T-helper 1 cell treated with Interleukin-12 subunit alpha and Interleukin-12 subunit beta and Interleukin-4 antibody, amounts not matched to agents 30 μg/mL and 1 μg/mL, for 36 hours (primary cell): ENCODE data around the gene ALDOC.
A peak's percentile ranks its signal among the peaks of the same experiment; 100 is the strongest.

Source experiments
- H3K27ac Mint-ChIP-seq: one replicate; pipeline ENCODE4 v1.8.0; 2021; ENCODE audit warnings: mild to moderate bottlenecking, mixed read lengths
- H3K27me3 Mint-ChIP-seq: one replicate; pipeline ENCODE4 v1.8.0; 2021; ENCODE audit warnings: low read depth, mixed read lengths
- H3K36me3 Mint-ChIP-seq: one replicate; pipeline ENCODE4 v1.8.0; 2021; ENCODE audit warnings: low read depth, mixed read lengths
- H3K4me1 Mint-ChIP-seq: one replicate; pipeline ENCODE4 v1.8.0; 2021; ENCODE audit warnings: low read depth, mixed read lengths
- H3K4me3 Mint-ChIP-seq: one replicate; pipeline ENCODE4 v1.8.0; 2021; ENCODE audit warnings: mild to moderate bottlenecking, moderate library complexity, mixed read lengths
- H3K9me3 Mint-ChIP-seq: one replicate; pipeline ENCODE4 v1.8.0; 2021; ENCODE audit warnings: mixed read lengths

ALDOC gene

GRCh38 chr17:28552176-28552999, 24.3 kb downstream of the ALDOC start, which contains the start of gene UNC119:
Gene UNC119, minus strand, starts transcription at chr17:28552624. Its CDS starts 67 bp downstream, at chr17:28552557.
- H3K4me3 Mint-ChIP-seq, result peak within 1 kb of the TSS; percentile 94
- H3K4me1 Mint-ChIP-seq, result peaks cover 49% of the 10 kb centered on the region
- H3K9me3 Mint-ChIP-seq, result no peaks in the 10 kb centered on the region
- H3K27me3 Mint-ChIP-seq, result no peaks in the 10 kb centered on the region
- H3K36me3 Mint-ChIP-seq, result peaks cover 42% of the 10 kb centered on the region
- H3K27ac Mint-ChIP-seq, result peak within 1 kb of the TSS; percentile 98

DNA sequence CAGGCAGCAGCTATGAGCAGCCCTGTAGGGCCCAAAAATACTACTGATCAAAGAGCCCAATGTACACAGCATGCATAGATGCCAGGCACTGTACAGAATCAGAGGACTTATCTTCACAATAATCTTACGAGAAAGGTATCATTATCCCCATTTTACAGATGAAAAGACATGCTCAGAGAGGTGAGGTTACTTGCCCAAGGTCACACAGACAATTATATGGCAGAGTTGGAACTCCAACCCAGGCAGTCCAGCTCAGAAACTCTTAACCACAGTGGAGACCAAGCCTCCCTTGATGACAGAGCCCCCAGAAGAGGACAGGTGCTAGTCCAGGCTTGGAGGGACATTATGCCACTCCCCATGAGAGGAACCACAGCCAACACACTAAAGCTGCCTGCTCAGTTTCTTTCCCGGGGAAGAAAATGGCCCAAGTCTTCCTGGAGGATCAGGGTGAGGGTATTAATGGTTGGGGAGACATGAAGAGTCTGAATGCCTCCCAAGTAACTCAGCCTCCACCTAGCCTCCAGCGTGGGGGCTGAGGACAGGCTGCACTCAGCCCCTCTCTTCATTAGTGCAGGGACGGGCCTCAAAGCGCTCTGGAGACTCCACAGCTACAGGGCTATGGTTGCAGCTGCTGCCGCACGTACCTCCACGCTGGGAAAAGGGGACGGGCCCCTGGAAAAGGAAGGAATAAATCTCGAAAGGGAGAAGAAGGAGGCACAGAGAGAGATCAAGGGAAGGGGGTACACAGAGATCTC, 25.1 kb downstream of the ALDOC start:
- Mint-ChIP-seq H3K4me3 (peak overlapping the region; percentile 94), H3K27me3 (no peaks in the 10 kb centered on the region), H3K27ac (peak overlapping the region; percentile 98), H3K36me3 (peaks cover 39% of the 10 kb centered on the region), H3K9me3 (no peaks in the 10 kb centered on the region), H3K4me1 (peaks cover 49% of the 10 kb centered on the region)

DNA sequence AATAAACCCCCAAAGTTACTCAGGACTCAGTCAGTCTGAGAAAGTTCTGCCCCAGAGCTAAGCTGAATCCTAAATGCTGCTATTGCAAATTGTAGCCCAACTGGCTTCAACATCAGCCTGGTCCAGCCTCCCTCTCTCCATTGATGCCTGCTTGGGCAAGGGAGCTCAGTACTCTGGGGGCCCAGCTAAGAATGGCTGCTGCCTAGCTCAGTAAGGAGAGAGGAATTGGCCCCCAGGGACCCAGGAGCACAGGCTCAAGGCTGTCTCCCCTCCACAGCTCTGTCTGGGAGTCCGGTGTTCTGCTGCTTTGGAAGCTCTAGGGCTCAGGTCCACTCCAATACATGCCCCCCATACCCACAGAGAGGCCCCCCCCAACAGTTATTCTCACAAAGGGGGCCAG, 25.8 kb downstream of the ALDOC start:
- Mint-ChIP-seq H3K4me1 (peaks cover 49% of the 10 kb centered on the region), H3K4me3 (peak overlapping the region; percentile 94), H3K27me3 (no peaks in the 10 kb centered on the region), H3K9me3 (no peaks in the 10 kb centered on the region), H3K36me3 (peaks cover 34% of the 10 kb centered on the region), H3K27ac (peak overlapping the region; percentile 98)

DNA sequence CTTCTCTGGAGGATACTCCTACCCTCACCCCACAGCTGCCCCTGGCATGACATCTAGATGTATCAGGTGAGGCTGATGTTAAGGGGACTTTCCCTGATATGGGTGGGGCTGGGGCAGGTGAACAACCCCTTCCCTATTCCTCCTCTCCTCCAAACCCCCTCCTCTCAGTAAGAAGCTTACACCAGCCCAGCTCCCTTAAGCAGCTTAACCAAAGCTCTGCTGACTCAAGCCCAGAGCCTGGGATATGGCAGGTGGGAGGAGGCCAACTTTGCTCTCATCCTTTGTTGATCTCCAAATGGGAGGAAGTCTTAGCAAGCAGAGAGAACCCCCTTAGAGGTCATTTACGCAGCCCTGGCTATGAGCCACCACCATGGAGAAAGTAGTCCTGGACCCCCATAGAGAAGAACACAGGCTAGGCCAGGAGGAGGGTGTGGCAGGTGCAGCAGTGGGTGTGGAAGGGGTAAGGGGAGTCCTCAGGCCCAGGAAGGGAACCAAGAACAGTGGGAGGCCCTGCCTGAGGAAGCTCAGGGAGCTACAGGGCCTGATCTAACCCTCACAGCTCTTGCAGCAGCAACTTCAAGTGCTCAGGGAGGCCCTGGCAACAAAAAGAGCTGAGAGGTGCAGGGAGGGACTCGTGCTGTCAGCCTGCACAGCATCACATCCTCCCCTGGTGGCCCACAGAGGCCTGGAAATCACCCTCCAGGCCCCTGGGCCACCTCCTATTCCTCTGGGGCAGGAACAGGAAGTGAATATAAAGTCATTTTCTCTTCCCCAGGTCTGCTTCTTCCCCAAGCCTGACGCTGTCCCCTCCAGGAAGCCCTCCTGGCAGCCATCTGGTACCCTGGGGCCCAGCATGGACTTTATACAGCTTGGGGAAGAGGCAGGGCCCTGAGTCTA, 27.2 kb downstream of the ALDOC start:
- Mint-ChIP-seq H3K9me3 (no peaks in the 10 kb centered on the region), H3K4me3 (peak overlapping the region; percentile 94), H3K36me3 (peaks cover 33% of the 10 kb centered on the region), H3K27ac (peak overlapping the region; percentile 98), H3K4me1 (peaks cover 51% of the 10 kb centered on the region), H3K27me3 (no peaks in the 10 kb centered on the region)

GRCh38 chr17:28548417-28549130, 28.1 kb downstream of the ALDOC start:
- peaks cover 47% of the 10 kb centered on the region for H3K4me1 Mint-ChIP-seq
- H3K9me3 Mint-ChIP-seq, result no peaks in the 10 kb centered on the region
- H3K36me3 Mint-ChIP-seq, result peaks cover 28% of the 10 kb centered on the region
- H3K27ac Mint-ChIP-seq, result peak overlapping the region; percentile 98
- H3K4me3 Mint-ChIP-seq, result peak overlapping the region; percentile 94
- no peaks in the 10 kb centered on the region for H3K27me3 Mint-ChIP-seq

DNA sequence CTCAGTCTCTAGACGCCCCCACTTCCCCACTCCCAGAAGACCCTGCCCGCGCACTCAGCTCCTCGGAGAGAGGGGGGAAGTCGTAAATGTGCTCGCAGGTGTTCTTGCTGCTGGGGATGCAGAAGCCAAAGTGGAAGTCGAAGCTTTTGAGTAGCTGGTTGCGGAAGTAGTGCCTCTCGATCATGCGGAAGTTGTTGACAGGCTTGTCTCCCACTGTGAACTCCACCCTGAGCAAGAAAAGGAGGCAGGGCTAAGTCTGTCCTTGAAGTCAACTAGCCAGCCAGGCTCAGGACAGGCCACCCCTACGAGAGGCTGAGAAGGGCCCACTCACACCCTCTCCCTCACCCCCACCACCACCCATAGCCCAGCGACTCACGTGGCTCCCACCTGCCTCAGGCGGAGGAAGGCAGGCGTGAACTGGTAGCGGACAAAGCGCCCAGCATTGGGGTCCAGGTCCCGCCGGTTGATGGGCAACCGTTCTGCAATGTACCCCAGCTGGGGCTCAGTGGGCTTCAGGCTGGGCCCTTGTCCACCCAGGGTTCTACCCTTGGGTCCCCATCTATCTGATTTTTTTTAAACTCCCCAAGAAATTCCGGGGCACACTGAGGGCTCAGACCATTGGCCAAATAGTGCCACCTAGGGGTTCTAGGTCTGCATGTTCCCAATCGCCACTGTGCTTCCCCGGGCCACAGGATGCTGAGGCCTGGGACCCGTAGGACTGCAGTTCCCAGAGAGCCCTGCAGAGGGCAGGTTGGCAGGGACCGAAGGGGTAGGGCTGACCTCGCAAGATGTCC, 28.9 kb downstream of the ALDOC start:
- H3K27me3 Mint-ChIP-seq, result no peaks in the 10 kb centered on the region
- peak overlapping the region; percentile 80 for H3K4me3 Mint-ChIP-seq
- peaks cover 43% of the 10 kb centered on the region for H3K4me1 Mint-ChIP-seq
- peak overlapping the region; percentile 98 for H3K27ac Mint-ChIP-seq
- H3K36me3 Mint-ChIP-seq, result peaks cover 22% of the 10 kb centered on the region
- no peaks in the 10 kb centered on the region for H3K9me3 Mint-ChIP-seq

- Mint-ChIP-seq H3K36me3 (peaks cover 20% of the 10 kb centered on the region), H3K27ac (peak overlapping the region; percentile 98), H3K4me3 (peak overlapping the region; percentile 23), H3K4me1 (peaks cover 41% of the 10 kb centered on the region), H3K9me3 (no peaks in the 10 kb centered on the region), H3K27me3 (no peaks in the 10 kb centered on the region)
These were observed 29.5 kb downstream of the ALDOC start for GRCh38 chr17:28547096-28547622.

DNA sequence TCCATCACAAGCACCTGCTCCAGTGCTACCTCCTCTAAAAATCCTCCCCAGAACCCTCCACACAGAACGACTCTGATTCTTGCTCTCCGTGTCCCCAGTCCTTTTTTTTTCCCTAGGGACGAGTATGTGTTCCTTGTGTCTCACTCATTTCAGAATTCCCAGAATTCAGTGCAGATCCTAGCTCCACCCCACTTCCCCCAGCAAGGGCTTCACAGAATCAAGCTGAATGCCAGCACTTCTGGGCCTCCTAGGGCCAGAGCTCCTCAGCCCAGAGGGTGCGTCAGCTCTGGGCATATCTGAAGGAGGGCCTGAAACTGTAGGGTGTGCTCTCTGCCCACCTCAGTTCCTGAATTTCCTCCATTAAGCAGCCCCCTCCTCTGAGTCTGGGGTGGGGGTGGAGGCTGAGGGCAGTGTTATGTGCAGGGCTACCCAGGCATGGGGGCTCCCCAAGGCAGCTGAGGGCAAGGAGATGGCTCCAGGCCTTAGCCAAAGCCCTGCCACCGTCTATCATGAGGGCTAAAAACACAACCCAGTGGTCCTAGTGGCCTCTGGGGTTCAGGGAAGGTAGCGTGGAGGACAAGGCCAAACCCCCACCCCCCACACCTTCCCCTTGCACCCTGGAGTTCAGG, 30.8 kb downstream of the ALDOC start:
- Mint-ChIP-seq H3K27me3 (no peaks in the 10 kb centered on the region), H3K4me3 (no peak overlapping the region), H3K36me3 (peaks cover 18% of the 10 kb centered on the region), H3K4me1 (peaks cover 33% of the 10 kb centered on the region), H3K27ac (peak overlapping the region; percentile 7), H3K9me3 (no peaks in the 10 kb centered on the region)

DNA sequence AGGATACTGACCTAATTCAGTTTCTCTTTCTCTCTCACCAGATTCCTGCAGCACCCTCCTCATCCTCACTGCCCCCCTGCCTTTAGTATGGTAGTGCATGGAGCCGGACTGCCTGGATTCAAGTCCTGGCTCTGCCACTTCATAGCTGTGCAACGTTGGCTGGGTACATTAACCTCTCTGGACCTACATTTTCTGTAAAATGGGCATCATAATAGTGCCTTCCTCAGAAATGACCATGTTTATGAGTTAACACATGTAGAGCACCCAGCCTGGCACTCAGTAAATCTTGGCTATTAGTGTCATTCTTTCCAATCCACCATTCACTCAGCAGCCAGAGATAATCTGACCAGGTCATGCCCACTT, 31.6 kb downstream of the ALDOC start:
- no peak overlapping the region for H3K4me3 Mint-ChIP-seq
- peaks cover 25% of the 10 kb centered on the region for H3K4me1 Mint-ChIP-seq
- no peak overlapping the region for H3K27ac Mint-ChIP-seq
- no peaks in the 10 kb centered on the region for H3K9me3 Mint-ChIP-seq
- no peaks in the 10 kb centered on the region for H3K27me3 Mint-ChIP-seq
- H3K36me3 Mint-ChIP-seq, result peaks cover 18% of the 10 kb centered on the region

- Mint-ChIP-seq H3K4me1 (peaks cover 21% of the 10 kb centered on the region), H3K27ac (no peak overlapping the region), H3K9me3 (no peaks in the 10 kb centered on the region), H3K36me3 (peaks cover 18% of the 10 kb centered on the region), H3K4me3 (no peak overlapping the region), H3K27me3 (no peaks in the 10 kb centered on the region)
These were observed 32.1 kb downstream of the ALDOC start for GRCh38 chr17:28544402-28545140.

DNA sequence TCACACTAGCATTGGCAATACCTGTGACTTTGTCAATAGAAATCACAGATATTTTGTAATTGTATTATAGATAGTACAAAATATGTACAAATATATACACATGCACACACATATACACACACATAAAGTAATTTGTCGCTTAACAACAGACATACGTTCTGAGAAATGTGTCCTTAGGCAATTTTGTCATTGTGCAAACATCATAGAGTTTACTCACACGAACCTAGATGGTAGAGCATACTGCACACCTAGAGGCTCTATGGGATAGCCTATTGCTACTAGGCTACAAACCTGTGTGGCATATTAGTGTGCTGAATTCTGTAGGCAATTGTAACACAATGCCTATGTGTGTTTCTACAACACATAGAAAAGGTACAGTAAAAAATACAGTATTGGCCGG, 35.3 kb downstream of the ALDOC start:
- H3K27ac Mint-ChIP-seq, result no peak overlapping the region
- H3K36me3 Mint-ChIP-seq, result peaks cover 5% of the 10 kb centered on the region
- H3K9me3 Mint-ChIP-seq, result no peaks in the 10 kb centered on the region
- no peak overlapping the region for H3K4me3 Mint-ChIP-seq
- H3K27me3 Mint-ChIP-seq, result no peaks in the 10 kb centered on the region
- H3K4me1 Mint-ChIP-seq, result peaks cover 2% of the 10 kb centered on the region

- H3K27ac Mint-ChIP-seq, result no peak overlapping the region
- H3K36me3 Mint-ChIP-seq, result peaks cover 1% of the 10 kb centered on the region
- no peaks in the 10 kb centered on the region for H3K4me1 Mint-ChIP-seq
- H3K9me3 Mint-ChIP-seq, result no peaks in the 10 kb centered on the region
- no peak overlapping the region for H3K4me3 Mint-ChIP-seq
- H3K27me3 Mint-ChIP-seq, result no peaks in the 10 kb centered on the region
These were observed 36.5 kb downstream of the ALDOC start for GRCh38 chr17:28540231-28540630.
